Measurements from ENCODE around the gene ALDOA.

The ALDOA gene

DNA sequence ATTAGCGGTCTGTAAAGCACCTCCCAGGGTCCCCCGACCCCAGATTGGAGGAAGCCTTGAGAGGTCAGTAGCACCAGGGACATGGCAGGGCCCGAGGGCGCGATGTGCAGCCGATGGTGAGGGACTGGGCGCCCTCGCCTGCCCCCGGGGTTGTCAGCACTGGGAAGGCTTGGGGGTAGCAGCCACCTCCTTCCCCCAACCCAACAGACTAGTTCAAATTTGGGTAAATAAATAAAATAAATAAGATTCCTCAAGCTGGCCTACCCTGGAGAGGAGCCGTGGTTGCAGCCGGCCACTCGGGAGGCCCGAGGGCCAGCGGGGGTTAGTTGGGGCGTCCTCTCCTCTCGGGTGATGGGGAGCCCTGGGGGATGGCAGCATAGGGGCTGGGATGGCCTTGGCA lies 41.1 kb upstream of the ALDOA start:
- H3K27ac ChIP-seq, result no peak overlapping the region
- TF ChIP-seq, protein P1, sequence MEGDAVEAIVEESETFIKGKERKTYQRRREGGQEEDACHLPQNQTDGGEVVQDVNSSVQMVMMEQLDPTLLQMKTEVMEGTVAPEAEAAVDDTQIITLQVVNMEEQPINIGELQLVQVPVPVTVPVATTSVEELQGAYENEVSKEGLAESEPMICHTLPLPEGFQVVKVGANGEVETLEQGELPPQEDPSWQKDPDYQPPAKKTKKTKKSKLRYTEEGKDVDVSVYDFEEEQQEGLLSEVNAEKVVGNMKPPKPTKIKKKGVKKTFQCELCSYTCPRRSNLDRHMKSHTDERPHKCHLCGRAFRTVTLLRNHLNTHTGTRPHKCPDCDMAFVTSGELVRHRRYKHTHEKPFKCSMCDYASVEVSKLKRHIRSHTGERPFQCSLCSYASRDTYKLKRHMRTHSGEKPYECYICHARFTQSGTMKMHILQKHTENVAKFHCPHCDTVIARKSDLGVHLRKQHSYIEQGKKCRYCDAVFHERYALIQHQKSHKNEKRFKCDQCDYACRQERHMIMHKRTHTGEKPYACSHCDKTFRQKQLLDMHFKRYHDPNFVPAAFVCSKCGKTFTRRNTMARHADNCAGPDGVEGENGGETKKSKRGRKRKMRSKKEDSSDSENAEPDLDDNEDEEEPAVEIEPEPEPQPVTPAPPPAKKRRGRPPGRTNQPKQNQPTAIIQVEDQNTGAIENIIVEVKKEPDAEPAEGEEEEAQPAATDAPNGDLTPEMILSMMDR (conservative IDR thresholded peaks at IDR 0.05), result no peak

DNA sequence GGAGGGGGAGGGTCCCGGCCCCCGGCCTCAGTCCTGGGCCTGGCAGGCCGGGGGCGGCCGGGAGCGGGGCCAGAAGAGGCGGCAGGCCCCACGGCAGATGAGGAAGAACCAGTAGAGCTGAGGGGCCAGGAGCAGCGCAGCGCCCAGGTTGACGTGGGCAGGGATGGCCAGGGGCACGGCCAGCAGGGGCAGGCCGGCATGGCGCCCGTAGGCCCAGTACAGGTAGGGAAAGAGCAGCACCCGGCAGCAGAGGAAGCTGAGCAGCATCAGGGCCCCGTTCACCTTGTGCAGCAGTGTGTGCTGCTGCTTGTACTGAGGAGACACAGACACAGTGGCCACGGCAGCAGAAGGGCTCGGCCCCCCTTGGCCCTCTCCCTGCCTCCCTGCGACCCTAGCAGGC lies 40.4 kb upstream of the ALDOA start:
- TF ChIP-seq, protein P1 (conservative IDR thresholded peaks at IDR 0.05), result no peak
- no peak overlapping the region for H3K27ac ChIP-seq

DNA sequence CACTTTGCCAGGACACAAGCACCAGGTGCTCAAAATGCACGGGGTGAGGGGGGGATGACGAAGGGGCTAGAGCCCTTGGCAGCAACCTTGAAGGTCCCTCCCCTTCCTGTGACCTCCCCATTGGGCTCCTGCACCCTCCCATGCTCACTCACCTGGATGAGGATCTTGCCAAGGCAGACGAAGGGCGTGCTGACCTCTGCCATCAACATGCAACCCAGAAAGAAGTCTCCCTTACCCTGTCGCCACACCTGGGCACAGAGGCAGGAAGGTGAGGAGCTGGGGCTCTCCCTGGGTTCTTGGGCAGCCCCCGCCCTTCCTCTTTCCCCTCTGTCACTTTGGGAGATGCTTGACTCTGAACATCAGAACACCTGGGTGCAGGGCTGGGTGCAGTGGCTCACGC lies 40.0 kb upstream of the ALDOA start:
- H3K27ac ChIP-seq, result no peak overlapping the region
- TF ChIP-seq, protein P1 (conservative IDR thresholded peaks at IDR 0.05), result no peak

DNA sequence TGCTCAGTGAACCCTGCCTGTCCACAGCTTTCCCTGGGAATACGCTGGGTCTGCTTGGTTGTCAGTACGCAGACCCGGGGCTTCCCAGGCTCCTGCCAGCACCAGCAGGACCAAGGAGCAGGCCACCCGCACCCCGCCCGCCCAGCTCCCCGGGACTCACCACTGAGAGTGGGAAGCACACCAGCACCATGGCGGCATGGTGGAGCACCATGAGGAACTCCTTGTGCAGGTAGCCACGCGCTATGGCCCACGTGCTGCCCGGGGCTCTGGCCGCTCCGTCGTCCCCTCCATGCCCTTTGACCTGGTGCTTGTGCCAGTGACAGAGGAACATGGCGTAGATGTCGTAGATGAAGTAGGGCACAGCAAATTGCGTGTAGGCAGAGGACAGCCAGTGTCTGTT lies 39.1 kb upstream of the ALDOA start:
- TF ChIP-seq, protein P1 (conservative IDR thresholded peaks at IDR 0.05), result no peak
- no peak overlapping the region for H3K27ac ChIP-seq

DNA sequence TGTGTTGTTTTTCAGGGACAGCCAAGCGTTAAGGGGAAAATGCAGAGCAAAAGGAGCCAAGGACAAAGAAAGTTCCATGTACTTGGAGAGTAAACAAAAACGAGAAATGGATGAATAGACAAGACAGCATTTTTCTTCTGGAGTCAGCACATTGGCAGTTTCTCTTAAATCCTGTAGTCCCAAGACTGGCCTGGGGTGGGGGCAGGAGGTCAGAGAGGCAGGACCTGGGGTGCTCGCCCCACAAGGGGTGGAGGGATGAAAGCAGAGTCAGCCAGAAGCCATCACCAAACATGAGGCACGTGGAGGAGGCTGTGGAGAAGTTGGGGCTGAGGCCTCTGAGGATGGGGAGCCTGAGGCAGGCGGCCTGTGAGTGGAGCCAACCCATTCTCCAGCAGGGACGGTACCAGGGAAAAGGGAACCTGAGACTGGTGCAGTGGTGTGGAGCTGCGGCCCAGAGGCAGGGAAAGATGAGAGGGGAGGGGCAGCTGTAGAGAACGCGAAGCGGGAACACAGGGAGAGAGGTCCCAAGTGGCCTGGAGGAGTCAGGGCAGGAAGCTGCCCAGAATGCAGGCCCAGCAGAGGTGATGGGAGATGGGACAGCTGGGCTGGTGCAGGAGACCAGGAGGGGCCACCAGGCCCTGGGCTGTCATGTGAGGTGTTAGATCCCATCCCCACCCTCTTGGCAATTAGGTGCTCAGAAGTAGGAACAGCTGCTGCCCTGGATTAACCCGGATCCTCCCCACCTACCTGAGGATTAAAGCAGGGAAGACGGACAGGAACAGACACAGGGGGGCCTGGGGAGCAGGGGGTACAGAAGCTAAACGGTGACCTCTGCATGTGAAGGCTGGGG lies 37.7 kb upstream of the ALDOA start:
- H3K27ac ChIP-seq, result no peak overlapping the region
- TF ChIP-seq, protein P1 (conservative IDR thresholded peaks at IDR 0.05), result no peak

DNA sequence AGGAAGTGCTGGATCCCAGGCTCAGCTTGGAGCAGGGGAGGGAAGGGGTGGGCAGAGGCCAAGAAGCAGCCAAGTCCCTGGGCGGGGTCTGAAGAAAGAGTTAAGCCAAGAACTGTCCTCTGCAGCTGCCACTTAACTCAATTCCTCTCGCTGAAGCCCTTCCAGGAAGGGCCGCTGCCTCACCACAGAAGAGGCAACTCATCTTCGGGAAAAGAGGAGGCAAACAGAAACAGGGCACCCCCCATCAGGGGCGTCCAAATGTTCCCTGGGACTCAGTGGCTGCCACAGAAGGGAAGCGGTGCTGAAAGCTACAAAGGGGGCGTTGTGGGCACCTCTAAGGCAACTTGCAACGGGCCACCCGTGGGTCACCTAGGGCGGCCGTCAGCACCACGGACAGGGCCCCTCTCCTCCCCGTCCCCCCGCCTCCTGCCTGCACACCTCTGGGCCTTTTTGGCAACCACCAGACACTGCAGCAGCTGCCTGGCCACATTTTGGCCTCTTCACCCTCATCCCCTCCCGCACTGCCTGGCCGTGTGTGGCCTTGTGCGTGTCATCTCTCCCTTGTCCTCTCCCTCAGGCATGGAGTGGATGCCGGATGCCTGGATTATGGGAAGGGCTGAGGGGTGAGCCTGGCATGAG lies 37.0 kb upstream of the ALDOA start:
- TF ChIP-seq, protein P1 (conservative IDR thresholded peaks at IDR 0.05), result no peak
- no peak overlapping the region for H3K27ac ChIP-seq

DNA sequence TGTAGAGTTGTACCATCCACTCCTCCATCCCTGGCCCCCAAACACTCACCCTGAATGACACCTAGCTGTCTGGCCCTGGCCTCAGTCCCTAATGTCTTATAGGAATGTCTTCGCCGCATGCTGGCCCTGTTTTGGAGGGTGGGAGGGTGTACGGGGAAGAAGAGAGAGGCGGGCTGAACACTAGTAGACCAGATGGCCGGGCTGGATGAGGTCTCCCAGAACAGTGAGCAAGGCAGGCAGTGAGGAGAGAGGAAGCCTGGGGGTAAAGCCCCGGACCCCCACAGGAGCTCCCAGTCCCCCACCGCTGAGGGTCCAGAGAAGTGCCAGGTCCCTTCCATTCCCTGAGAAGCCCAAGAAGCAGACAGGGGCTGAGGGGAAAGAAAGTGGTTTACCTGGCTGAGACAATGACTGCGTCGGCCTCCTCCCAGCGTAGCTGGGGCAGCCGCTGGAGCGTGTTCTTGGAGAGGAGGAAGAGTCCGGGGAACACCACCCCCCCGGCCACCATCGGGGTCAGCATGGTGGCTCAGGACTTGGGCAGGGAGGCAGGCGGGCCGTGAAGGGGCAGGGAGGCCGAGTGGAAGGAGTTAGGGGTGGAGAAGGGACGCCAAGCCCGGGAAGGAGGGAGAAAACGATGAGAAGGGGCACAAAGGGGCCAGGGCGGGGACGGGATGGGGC lies 35.4 kb upstream of the ALDOA start:
- H3K27ac ChIP-seq, result peak overlapping the region; percentile 62; the same call in 1 of the 2 replicates
- TF ChIP-seq, protein P1 (conservative IDR thresholded peaks at IDR 0.05), result no peak
